HEK293 (cell line): Measurements from ENCODE around the gene GJD3.

Source experiments
- CTCF ChIA-PET: fragments of 350-600 bp; formaldehyde crosslinking; extraction: SDS; loops from one replicate; lab custom pipeline; 2021; ENCODE audit warnings: antibody characterized with exemption; lab: Yijun Ruan, JAX
- POLR2A ChIA-PET: fragments of 300-600 bp; formaldehyde crosslinking; extraction: SDS; loops from one replicate; lab custom pipeline; 2020; ENCODE audit warnings: antibody characterized with exemption, inconsistent platforms; lab: Yijun Ruan, JAX
- H3K27ac ChIP-seq: fragments of 200-500 bp; sonication (Bioruptor generic); 2 replicates; pipeline ENCODE4 v1.5.1; 2014; ENCODE audit warnings: low read depth, low read length, control low read depth, inconsistent platforms; ENCODE audit errors: extremely low read depth
- H3K36me3 ChIP-seq, 2 experiments: fragments of 200-500 bp in 1 of 2; sonication (Bioruptor generic) in 1 of 2; 1 replicate in 1 of 2; 2 replicates in 1 of 2; pipeline ENCODE4 v1.5.1; 2014 to 2017; ENCODE audit warnings: inconsistent platforms in 2 of 2, low read length in 2 of 2; ENCODE audit not compliant: control insufficient read depth in 2 of 2, insufficient read depth in 1 of 2
- H3K4me1 ChIP-seq: fragments of 200-500 bp; sonication (Bioruptor generic); 2 replicates; pipeline ENCODE4 v1.5.1; 2014; ENCODE audit warnings: mild to moderate bottlenecking, low read length, inconsistent platforms; ENCODE audit not compliant: control insufficient read depth, insufficient read depth
- H3K4me3 ChIP-seq: 2 replicates; pipeline ENCODE4 v1.5.1; 2011; ENCODE audit warnings: low read depth, mild to moderate bottlenecking, control low read depth, low read length, moderate library complexity
- H3K9me3 ChIP-seq: fragments of 200-500 bp; sonication (Bioruptor generic); 2 replicates; pipeline ENCODE4 v1.5.1; 2014; ENCODE audit warnings: low read depth, low read length, inconsistent platforms; ENCODE audit not compliant: control insufficient read depth, insufficient read depth
- ELK4 ChIP-seq: IDR thresholded peaks from 2 replicates; pipeline ENCODE4 v1.6.1; 2011; ENCODE audit warnings: mild to moderate bottlenecking, low read depth, low read length, borderline replicate concordance
- OVOL3 ChIP-seq: fragments of 450-650 bp; formaldehyde crosslinking; IDR thresholded peaks from 2 replicates; pipeline ENCODE4 v1.5.1; 2016; ENCODE audit warnings: missing biosample characterization, missing genetic modification characterization
- ZBTB7A ChIP-seq: fragments of 450-650 bp; formaldehyde crosslinking; IDR thresholded peaks from 2 replicates; pipeline ENCODE4 v1.5.1; 2016; ENCODE audit warnings: low read depth, missing biosample characterization, missing genetic modification characterization
- ZFHX2 ChIP-seq: fragments of 450-650 bp; formaldehyde crosslinking; conservative IDR thresholded peaks from 2 replicates; pipeline ENCODE4 v1.5.1; 2016; ENCODE audit warnings: missing biosample characterization, missing genetic modification characterization
- ZFP3 ChIP-seq: fragments of 450-650 bp; formaldehyde crosslinking; IDR thresholded peaks from 2 replicates; pipeline ENCODE4 v1.5.1; 2016; ENCODE audit warnings: low read depth, missing biosample characterization, missing genetic modification characterization
- ZFP41 ChIP-seq: fragments of 450-650 bp; formaldehyde crosslinking; IDR thresholded peaks from 2 replicates; pipeline ENCODE4 v1.5.1; 2016; ENCODE audit warnings: missing biosample characterization, missing genetic modification characterization, borderline replicate concordance
- ZNF24 ChIP-seq: fragments of 450-650 bp; formaldehyde crosslinking; IDR thresholded peaks from 2 replicates; pipeline ENCODE4 v1.5.1; 2016; ENCODE audit warnings: missing biosample characterization, missing genetic modification characterization
- ZNF449 ChIP-seq: fragments of 450-650 bp; formaldehyde crosslinking; IDR thresholded peaks from 2 replicates; pipeline ENCODE4 v1.5.1; 2017; ENCODE audit warnings: missing biosample characterization, mild to moderate bottlenecking, missing genetic modification characterization, moderate library complexity
- ZNF596 ChIP-seq: fragments of 450-650 bp; IDR thresholded peaks from 2 replicates; pipeline ENCODE4 v1.5.0; 2018; ENCODE audit warnings: missing biosample characterization, mild to moderate bottlenecking, missing genetic modification characterization, moderate library complexity
- ZNF624 ChIP-seq: fragments of 450-650 bp; formaldehyde crosslinking; IDR thresholded peaks from 2 replicates; pipeline ENCODE4 v1.5.1; 2017; ENCODE audit warnings: missing biosample characterization, missing genetic modification characterization
- ZNF664 ChIP-seq: fragments of 450-650 bp; formaldehyde crosslinking; IDR thresholded peaks from 2 replicates; pipeline ENCODE4 v1.5.1; 2016; ENCODE audit warnings: missing biosample characterization, missing genetic modification characterization
- ZNF670 ChIP-seq: fragments of 450-650 bp; formaldehyde crosslinking; IDR thresholded peaks from 2 replicates; pipeline ENCODE4 v1.5.1; 2016; ENCODE audit warnings: missing biosample characterization, missing genetic modification characterization, low read depth
- ZNF785 ChIP-seq: fragments of 450-650 bp; formaldehyde crosslinking; IDR thresholded peaks from 2 replicates; pipeline ENCODE4 v1.5.1; 2016; ENCODE audit warnings: missing biosample characterization, missing genetic modification characterization
- ZSCAN4 ChIP-seq: fragments of 450-650 bp; formaldehyde crosslinking; IDR thresholded peaks from 2 replicates; pipeline ENCODE4 v1.5.1; 2017; ENCODE audit warnings: missing biosample characterization, missing genetic modification characterization
- ZXDB ChIP-seq: fragments of 450-650 bp; formaldehyde crosslinking; IDR thresholded peaks from 2 replicates; pipeline ENCODE4 v1.5.1; 2016; ENCODE audit warnings: missing biosample characterization, missing genetic modification characterization
- TF ChIP-seq, protein P1 (sequence below): fragments of 450-650 bp; formaldehyde crosslinking; IDR thresholded peaks from 2 replicates; pipeline ENCODE4 v1.5.1; 2017; ENCODE audit warnings: missing biosample characterization, missing genetic modification characterization
- TF ChIP-seq, protein P2 (sequence below): fragments of 450-650 bp; formaldehyde crosslinking; IDR thresholded peaks from 2 replicates; pipeline ENCODE4 v1.5.1; 2016; ENCODE audit warnings: missing biosample characterization, missing genetic modification characterization
- TF ChIP-seq, protein P3 (sequence below): fragments of 450-650 bp; formaldehyde crosslinking; IDR thresholded peaks from 2 replicates; pipeline ENCODE4 v1.5.1; 2016; ENCODE audit warnings: missing biosample characterization, missing genetic modification characterization, low read depth
- TF ChIP-seq, protein P4 (sequence below): fragments of 450-650 bp; formaldehyde crosslinking; IDR thresholded peaks from 2 replicates; pipeline ENCODE4 v1.5.1; 2016; ENCODE audit warnings: missing biosample characterization, missing genetic modification characterization, borderline replicate concordance

The GJD3 gene

DNA sequence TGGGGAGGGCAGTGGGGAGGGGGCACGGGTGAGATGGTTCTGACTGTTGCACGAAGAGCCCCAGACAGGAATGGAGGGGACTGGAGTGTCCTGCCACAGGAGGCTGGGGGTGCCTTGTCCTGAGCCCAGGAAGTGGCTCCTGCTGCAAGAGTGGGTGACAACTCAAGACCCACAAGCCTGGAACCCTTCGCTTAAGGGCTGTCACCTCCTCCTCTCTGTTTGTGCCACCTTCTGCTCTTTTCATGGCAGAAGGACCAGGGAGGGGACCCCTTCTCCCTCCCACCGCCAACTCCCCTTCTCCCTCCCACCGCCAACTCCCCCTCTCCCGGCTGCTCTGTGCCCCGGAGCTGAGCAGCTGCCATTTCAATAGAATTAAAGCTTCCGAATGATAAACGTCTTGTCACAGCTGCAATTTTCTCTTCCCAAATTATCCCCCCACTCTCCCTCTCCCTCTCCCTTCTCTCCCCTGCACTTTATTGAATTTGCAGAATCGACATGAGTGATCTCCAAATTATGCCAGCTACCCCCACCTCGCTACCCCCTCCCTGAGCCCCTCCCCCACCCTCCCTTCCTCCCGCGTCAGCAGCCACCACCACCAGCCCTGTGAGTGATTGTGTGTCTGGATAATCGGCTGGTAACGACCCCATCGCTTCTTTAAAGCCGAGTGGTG, 13.7 kb downstream of the GJD3 start:
- Histone ChIP-seq H3K9me3 (no peaks in the 10 kb centered on the region), H3K27ac (no peak overlapping the region), H3K4me3 (no peak overlapping the region), H3K4me1 (no peaks in the 10 kb centered on the region; the same call in 1 of the 2 replicates), H3K36me3 (peaks cover 6 to 53% of the 10 kb centered on the region in 2 experiments; a peak in 2 of 3 replicates)
- CTCF ChIA-PET: interaction anchor here (0.6 to 16.1 kb wide), 5 partner anchors 32 to 107 kb away, joined by 3 to 453 read pairs (median 4); partner anchors contain the start of gene RARA
- TF ChIP-seq, protein P1, sequence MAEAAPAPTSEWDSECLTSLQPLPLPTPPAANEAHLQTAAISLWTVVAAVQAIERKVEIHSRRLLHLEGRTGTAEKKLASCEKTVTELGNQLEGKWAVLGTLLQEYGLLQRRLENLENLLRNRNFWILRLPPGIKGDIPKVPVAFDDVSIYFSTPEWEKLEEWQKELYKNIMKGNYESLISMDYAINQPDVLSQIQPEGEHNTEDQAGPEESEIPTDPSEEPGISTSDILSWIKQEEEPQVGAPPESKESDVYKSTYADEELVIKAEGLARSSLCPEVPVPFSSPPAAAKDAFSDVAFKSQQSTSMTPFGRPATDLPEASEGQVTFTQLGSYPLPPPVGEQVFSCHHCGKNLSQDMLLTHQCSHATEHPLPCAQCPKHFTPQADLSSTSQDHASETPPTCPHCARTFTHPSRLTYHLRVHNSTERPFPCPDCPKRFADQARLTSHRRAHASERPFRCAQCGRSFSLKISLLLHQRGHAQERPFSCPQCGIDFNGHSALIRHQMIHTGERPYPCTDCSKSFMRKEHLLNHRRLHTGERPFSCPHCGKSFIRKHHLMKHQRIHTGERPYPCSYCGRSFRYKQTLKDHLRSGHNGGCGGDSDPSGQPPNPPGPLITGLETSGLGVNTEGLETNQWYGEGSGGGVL (tag by site-specific recombination): 0 out of 2 replicates have a peak, but pooled peaks have one; percentile 19
- TF ChIP-seq ZSCAN4 (tag by site-specific recombination) (no peak), ZFHX2 (tag by site-specific recombination) (no peak), ZNF24 (tag by site-specific recombination) (no peak), ZBTB7A (tag by site-specific recombination) (no peak)
- TF ChIP-seq, protein P2, sequence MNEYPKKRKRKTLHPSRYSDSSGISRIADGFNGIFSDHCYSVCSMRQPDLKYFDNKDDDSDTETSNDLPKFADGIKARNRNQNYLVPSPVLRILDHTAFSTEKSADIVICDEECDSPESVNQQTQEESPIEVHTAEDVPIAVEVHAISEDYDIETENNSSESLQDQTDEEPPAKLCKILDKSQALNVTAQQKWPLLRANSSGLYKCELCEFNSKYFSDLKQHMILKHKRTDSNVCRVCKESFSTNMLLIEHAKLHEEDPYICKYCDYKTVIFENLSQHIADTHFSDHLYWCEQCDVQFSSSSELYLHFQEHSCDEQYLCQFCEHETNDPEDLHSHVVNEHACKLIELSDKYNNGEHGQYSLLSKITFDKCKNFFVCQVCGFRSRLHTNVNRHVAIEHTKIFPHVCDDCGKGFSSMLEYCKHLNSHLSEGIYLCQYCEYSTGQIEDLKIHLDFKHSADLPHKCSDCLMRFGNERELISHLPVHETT: no peak
- POLR2A ChIA-PET: interaction anchor here (0.8 kb wide), 1 partner anchor 44 kb away, joined by 5 read pairs; no protein-coding TSS in a partner anchor

DNA sequence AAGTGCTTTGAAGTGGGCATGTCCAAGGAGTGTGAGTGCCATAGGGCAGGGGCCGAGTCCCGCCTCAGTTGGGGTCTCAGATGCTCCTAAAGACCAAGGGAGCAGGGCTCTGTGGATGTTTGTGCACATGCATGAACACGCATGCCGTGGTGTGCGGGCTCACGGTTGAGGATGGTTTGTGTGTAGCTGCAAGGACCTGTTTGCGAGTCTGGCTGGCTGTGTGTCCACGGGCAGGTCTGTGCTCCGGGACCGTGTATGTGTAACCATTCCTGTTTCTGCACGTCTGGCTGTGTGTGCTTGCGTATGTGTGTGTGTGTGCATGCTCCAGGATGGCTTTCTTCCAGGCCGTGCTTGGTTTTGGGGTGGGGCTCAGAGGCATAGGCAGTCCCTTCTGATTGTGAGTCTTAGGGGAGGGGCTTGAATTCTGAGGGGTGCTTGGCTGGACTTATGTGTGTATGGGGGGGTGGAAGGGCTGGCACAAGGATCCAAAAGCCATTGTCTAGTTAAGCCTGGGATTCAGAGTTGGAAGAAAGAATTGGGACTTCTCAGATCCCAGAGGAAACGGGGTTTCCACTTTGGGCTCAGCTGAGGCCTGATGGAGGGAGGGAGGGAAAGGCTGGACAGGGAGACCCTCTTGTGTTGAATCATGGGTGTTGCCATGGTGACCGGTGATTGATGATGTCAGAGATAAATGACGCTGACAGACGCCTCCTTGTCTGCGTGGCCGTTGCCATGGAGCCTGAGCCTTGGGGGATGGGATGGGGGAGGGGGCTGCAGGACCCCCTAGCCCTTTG, 14.4 kb downstream of the GJD3 start:
- Histone ChIP-seq H3K27ac (no peak overlapping the region), H3K4me1 (peaks cover 5% of the 10 kb centered on the region), H3K36me3 (peaks cover 6 to 46% of the 10 kb centered on the region in 2 experiments; a peak in 2 of 3 replicates), H3K4me3 (no peak overlapping the region), H3K9me3 (no peaks in the 10 kb centered on the region)
- ChIA-PET CTCF (interaction anchor here (1.0 to 16.1 kb wide), 2 partner anchors 44 to 56 kb away, joined by 3 to 453 read pairs; partner anchors contain the start of gene RARA), POLR2A (interaction anchor here (2.1 kb wide), 1 partner anchor 43 kb away, joined by 6 read pairs; no protein-coding TSS in a partner anchor)
- no peak for TF ChIP-seq ZFP41 (tag by site-specific recombination)
- no peak for TF ChIP-seq ELK4
- TF ChIP-seq, protein P3, sequence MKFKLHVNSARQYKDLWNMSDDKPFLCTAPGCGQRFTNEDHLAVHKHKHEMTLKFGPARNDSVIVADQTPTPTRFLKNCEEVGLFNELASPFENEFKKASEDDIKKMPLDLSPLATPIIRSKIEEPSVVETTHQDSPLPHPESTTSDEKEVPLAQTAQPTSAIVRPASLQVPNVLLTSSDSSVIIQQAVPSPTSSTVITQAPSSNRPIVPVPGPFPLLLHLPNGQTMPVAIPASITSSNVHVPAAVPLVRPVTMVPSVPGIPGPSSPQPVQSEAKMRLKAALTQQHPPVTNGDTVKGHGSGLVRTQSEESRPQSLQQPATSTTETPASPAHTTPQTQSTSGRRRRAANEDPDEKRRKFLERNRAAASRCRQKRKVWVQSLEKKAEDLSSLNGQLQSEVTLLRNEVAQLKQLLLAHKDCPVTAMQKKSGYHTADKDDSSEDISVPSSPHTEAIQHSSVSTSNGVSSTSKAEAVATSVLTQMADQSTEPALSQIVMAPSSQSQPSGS (tag by site-specific recombination): 0 out of 2 replicates have a peak, but pooled peaks have one; percentile 16
- TF ChIP-seq ZFP3: no peak
- TF ChIP-seq OVOL3 (tag by site-specific recombination): no peak
- no peak for TF ChIP-seq ZNF664
- no peak for TF ChIP-seq ZNF449 (tag by site-specific recombination)
- TF ChIP-seq, protein P4, sequence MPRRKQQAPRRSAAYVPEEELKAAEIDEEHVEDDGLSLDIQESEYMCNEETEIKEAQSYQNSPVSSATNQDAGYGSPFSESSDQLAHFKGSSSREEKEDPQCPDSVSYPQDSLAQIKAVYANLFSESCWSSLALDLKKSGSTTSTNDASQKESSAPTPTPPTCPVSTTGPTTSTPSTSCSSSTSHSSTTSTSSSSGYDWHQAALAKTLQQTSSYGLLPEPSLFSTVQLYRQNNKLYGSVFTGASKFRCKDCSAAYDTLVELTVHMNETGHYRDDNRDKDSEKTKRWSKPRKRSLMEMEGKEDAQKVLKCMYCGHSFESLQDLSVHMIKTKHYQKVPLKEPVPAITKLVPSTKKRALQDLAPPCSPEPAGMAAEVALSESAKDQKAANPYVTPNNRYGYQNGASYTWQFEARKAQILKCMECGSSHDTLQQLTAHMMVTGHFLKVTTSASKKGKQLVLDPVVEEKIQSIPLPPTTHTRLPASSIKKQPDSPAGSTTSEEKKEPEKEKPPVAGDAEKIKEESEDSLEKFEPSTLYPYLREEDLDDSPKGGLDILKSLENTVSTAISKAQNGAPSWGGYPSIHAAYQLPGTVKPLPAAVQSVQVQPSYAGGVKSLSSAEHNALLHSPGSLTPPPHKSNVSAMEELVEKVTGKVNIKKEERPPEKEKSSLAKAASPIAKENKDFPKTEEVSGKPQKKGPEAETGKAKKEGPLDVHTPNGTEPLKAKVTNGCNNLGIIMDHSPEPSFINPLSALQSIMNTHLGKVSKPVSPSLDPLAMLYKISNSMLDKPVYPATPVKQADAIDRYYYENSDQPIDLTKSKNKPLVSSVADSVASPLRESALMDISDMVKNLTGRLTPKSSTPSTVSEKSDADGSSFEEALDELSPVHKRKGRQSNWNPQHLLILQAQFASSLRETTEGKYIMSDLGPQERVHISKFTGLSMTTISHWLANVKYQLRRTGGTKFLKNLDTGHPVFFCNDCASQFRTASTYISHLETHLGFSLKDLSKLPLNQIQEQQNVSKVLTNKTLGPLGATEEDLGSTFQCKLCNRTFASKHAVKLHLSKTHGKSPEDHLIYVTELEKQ (tag by site-specific recombination): no peak
- no peak for TF ChIP-seq ZNF785 (tag by site-specific recombination)
- no peak for TF ChIP-seq ZNF670 (tag by site-specific recombination)
- TF ChIP-seq ZNF596: no peak
- TF ChIP-seq ZNF624 (tag by site-specific recombination): no peak
- no peak for TF ChIP-seq ZXDB (tag by site-specific recombination)
